ELR (cell line): ENCODE measurements around the gene HDAC4.

Source experiments
- DNase-seq: peaks from one replicate; pipeline ENCODE4 v3.0.0-alpha.2; 2015; ENCODE audit warnings: low read depth

HDAC4 gene

GRCh38 chr2:239296020-239296932 is 104.5 kb downstream of the HDAC4 start:
- DNase-seq, result no peak

GRCh38 chr2:239295377-239296019 is 105.3 kb downstream of the HDAC4 start:
- DNase-seq, result no peak

GRCh38 chr2:239294571-239295054 is 106.2 kb downstream of the HDAC4 start:
- no peak for DNase-seq

DNA sequence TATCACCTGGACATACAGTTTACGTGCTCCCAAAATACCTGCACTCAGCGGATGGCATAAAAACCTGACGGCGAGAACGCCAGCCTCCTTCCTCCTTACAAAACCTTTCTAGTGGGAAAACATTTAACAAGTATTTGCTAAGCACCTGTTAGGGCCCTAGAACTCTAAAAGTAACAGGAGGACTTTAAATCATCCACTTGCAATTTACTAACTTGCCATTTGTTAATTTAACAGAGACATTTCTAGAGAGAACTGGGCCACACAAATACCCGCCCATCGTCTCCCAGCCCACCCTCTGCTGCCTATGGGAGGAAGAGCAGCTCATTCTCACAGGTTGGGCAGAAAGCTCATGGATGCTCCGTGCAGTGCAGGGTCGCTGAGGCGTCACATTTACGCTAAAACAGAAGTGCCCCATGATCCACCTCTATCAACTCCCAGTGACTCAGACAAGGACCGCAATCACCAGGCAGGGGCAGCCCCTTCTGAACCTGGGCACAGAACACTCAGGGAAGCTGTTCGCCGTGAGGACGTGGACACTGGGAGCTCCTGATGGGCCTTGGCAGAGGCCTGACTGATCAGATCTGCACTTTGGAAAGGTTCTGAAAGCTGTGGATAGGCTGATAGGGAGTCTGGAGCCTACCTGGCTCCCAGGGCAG is 106.9 kb downstream of the HDAC4 start:
- DNase-seq, result no peak

GRCh38 chr2:239292959-239293774 is 107.7 kb downstream of the HDAC4 start:
- DNase-seq, result no peak

GRCh38 chr2:239292531-239292930 is 108.3 kb downstream of the HDAC4 start:
- no peak for DNase-seq

DNA sequence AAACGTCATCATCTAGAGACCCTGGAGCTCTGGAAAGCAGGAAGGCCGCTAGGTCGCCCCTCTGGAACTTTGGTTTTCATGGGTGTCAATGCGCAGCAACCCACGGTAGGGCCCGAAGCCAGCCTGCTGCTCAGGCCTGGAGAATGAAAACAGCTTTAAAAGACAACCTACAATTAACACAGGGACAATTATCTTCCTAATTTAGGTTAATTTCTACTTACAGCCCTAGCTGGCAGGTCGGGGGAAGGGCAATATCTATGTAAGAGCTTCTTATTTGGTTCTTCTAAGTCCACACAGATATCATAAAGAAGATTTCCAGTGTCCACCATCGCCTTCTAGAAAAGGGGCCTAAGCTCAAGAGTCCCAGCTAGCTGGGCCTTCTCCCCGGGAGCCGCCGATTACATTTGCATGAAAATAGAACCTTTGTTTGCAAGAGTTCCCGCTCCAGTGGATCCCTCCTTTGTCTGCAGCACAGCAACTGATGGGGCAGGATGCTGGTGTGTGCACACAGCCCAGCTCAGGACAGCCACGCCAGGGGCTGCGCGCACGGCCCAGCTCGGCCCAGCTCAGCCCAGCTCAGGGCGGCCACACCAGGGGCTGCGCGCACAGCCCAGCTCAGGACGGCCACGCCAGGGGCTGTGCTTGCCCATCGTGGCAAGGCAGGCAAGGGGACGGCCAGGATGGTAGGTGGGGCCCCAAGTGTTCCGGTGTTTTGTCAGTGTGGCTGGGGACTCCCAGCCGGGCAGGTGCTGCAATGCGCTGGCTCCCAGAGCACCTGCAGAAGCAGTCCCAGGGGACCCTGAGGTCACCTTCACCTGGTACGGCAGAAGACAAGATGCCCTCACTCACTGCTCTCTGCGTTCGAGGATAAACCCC is 109.1 kb downstream of the HDAC4 start:
- no peak for DNase-seq

DNA sequence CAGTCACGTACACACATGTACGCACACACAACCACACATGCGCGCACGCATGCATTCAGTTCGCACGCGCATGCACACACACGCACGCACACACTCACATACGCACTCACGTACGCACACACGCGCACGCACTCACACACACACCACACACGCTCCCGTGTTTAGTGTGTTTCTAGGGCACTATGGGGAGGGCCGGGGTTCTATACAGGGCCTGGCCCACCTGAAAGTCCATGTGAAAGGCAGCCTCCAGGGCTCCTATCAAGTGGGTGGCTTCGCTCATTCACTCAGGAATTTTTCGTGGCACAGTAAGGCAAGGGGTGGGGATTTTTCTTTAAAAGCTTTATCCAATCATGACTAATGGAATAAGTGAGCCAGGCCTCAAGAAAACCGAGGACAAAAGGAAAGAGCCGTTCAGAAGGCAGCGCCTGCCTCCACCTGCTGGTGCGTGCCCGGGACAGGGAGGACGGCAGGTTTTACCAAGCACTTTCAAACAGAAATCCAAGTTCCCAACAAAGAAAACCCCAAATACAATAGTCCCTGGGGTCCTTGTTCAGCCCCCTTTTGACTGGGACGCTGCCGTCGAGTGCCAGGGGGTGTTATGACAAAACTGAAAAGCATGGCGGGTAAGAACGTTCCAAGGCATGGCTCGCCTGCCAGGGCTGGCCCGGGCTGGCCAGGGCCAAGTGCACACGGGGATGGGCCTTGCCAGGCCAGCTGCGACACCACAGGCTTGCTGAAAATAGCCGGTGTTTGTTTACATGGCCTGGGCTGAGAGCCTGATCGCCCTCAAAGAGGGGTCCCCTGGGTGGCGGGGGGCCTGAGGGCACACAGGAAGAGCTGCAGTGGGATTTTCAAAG is 110.0 kb downstream of the HDAC4 start:
- no peak for DNase-seq

GRCh38 chr2:239289545-239289944 is 111.3 kb downstream of the HDAC4 start:
- DNase-seq, result no peak

DNA sequence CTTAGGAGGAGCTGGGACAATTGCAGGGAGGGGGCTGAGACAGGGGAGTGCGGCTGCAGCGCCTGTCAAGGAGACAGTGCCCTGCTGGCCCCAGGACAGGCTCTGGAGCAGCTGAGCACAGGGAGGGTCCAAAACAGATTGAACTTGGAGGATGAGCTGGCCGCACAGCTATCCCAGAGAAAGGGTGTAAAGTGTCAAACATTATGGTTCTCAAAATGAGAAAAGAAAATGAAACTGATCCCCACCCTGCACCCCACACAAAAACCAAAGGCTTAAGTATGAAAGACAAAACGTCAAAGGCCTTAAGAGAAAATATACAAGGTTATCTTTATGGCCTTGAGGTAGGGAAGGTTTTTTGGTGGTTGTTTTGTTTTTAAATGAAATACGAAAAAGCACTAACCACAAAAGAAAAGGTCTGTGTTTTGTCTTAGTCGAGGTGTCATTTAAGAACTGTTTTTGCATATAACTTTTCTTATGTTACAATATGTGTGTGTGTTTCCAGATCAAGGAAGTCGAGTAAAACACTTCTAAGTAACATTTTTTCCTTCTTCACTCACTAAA is 111.8 kb downstream of the HDAC4 start:
- DNase-seq, result no peak

DNA sequence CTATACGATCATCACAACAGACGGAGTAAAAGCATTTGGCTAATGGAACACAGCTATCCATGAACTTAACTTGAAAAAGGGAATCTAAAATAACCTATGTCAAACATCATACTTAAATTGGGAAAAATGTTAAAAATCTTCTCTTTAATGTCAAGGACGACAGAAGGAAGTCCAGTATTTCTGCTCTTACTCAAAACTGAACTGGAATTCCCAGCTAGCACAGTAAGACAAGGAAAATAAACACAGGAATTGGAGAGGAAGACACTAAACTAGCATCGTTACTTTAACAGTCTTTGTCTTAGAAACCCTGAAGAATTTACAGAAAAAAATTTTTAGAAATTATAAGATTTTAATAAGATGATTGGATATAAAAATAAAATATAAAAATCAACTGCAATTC is 112.6 kb downstream of the HDAC4 start:
- no peak for DNase-seq

DNA sequence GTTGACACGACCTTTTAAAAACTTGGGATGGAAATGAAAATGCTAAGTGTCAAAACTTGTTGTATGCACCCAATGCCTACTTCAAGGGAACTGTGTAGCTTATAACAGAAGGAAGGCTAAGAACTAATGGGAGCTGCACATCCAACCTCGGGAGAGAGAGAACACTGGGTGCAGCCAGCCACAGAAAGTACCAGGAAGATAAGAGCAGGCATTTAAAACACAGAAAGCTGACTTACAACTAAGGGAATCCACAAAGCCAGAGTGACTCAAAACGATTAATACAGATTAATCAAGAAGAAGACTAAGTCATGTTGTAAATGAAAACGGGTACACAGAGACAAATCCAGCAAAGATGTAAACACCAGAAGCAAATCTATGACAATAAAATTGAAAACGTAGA is 113.4 kb downstream of the HDAC4 start:
- no peak for DNase-seq

GRCh38 chr2:239286901-239287300 is 113.9 kb downstream of the HDAC4 start:
- DNase-seq, result no peak

DNA sequence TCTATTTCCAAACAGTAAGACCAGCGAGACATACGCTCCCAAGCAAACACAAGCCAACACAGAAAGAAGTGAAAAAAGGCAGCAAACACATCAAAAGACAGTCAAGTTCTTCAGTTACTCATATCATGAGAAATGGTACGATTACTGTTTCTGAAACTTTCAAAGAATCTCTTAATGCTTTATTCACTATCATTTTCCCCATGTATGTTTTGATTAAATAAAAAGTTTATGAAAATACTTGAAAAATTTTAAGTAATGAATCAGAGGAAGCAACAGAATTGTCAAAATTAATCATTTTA is 114.9 kb downstream of the HDAC4 start:
- no peak for DNase-seq

- no peak for DNase-seq
Measured at GRCh38 chr2:239285071-239285931, 115.5 kb downstream of the HDAC4 start.

GRCh38 chr2:239283961-239284795 is 116.6 kb downstream of the HDAC4 start:
- no peak for DNase-seq

DNA sequence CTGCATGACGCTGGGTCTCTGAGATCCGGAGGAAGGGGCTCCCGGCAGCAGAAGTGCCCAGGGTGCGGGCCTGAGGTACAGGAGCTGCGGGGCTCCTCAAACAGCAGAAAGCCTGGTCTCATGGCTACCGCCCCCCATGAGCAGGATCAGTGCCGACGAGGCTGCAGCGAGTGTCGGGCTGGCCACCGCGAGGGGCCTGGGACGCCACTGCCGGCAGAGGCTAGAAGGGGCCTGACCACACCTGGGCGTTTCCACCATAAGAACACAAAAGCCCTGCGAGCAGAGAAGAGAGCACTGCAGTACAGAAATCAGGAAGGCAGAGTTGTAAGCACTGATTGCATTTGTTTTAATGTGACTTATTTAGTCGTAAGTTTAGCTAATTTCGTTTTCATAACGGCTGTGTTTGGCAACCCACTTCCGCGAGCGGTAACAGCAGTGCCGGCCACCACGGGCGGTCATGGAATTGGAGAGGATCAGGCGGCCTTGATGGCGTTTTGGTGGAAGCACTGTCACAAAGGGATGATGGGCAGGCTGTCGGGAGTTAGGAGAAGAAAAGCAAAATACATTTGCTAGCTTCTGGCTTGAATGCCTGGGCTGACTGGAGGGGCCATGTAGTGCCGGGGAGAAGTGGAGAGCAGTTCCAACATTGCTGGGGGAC is 117.4 kb downstream of the HDAC4 start:
- no peak for DNase-seq
